Naive B cell (primary cell): ENCODE data around the gene KARS1. TPM values are rescaled to one million over a fixed set of nuclear protein-coding genes. Genes with fewer than 3 reads are reported as not detected.

Experiments used
- ATAC-seq, 2 donors: fragments of 150-1000 bp; cut with Tn5 transposase; 2 replicates each; pipeline ENCODE4 v1.10.0; 2021; ENCODE audit warnings: low read depth in 2 of 2, mild to moderate bottlenecking in 2 of 2, moderate library complexity in 2 of 2
- DNase-seq: peaks from one replicate; pipeline ENCODE4 v3.0.0; 2022
- H3K27ac Mint-ChIP-seq, 6 donors: one replicate each; pipeline ENCODE4 v1.8.0; 2020 to 2022; ENCODE audit warnings: mild to moderate bottlenecking in 6 of 6, mixed read lengths in 6 of 6, moderate library complexity in 5 of 6, inconsistent platforms in 2 of 6
- H3K27me3 Mint-ChIP-seq, 3 donors: one replicate each; pipeline ENCODE4 v1.8.0; 2021 to 2022; ENCODE audit warnings: mixed read lengths in 3 of 3, mild to moderate bottlenecking in 1 of 3
- H3K36me3 Mint-ChIP-seq, 2 donors: one replicate each; pipeline ENCODE4 v1.8.0; 2020 to 2022; ENCODE audit warnings: mixed read lengths in 2 of 2, inconsistent platforms in 1 of 2, mild to moderate bottlenecking in 1 of 2
- H3K4me1 Mint-ChIP-seq, 3 donors: one replicate each; pipeline ENCODE4 v1.8.0; 2020 to 2022; ENCODE audit warnings: mixed read lengths in 3 of 3, inconsistent platforms in 1 of 3, mild to moderate bottlenecking in 1 of 3, moderate library complexity in 1 of 3
- H3K4me3 Mint-ChIP-seq, 8 donors: one replicate each; pipeline ENCODE4 v1.8.0; 2020 to 2022; ENCODE audit warnings: mild to moderate bottlenecking in 8 of 8, mixed read lengths in 8 of 8, moderate library complexity in 8 of 8, inconsistent platforms in 2 of 8
- H3K9me3 Mint-ChIP-seq, 7 donors: one replicate each; pipeline ENCODE4 v1.8.0; 2020 to 2022; ENCODE audit warnings: mixed read lengths in 7 of 7, mild to moderate bottlenecking in 5 of 7, inconsistent platforms in 2 of 7, moderate library complexity in 1 of 7
- polyA plus RNA-seq, 6 donors: library from polyadenylated mRNA; unstranded; fragments of 300-500 nt; fragmentation: Illumina TruSeq; gene quantifications; one replicate each; pipeline ENCODE4 v1.2.3, GENCODE V29; 2021; ENCODE audit warnings: low read depth in 6 of 6

The KARS1 gene
- polyA plus RNA-seq = 100 to 1,000 TPM; 164 to 243 (median 184) TPM

DNA sequence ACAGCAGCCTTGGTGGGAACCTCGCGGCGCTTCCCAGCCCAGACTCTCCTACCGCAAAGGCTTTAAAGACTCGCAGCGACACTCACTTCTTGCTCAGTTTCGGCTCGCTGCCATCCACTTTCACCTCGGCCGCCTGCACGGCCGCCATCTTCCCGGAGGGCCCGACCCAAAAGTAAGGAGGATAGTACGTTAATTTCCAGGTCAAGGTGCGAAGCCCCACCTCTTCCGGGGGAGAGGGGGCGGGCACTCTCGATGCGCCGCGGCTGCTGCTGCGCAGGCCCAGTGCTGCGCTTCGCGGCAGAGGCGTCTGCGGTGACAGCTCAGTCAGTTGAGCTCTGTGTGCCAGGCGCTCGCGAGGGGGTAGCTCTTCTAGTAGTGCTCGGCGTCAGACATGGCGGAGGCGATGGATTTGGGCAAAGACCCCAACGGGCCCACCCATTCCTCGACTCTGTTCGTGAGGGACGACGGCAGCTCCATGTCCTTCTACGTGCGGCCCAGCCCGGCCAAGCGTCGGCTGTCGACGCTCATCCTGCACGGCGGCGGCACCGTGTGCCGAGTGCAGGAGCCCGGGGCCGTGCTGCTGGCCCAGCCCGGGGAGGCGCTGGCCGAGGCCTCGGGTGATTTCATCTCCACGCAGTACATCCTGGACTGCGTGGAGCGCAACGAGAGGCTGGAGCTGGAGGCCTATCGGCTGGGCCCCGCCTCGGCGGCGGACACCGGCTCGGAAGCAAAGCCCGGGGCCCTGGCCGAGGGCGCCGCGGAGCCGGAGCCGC lies at the start of gene KARS1, which contains the start of gene TERF2IP:
Gene KARS1, minus strand, starts transcription at position 174 of the 773 bp plus-strand sequence. Its CDS starts 26 bp downstream, at position 148.
Gene TERF2IP, plus strand, starts transcription at position 282 of the 773 bp plus-strand sequence. Its CDS starts 110 bp downstream, at position 392.
- H3K9me3 Mint-ChIP-seq = no peaks in the 10 kb centered on the region
- peaks cover 0 to 14% of the 10 kb centered on the region in 2 donors for H3K36me3 Mint-ChIP-seq
- H3K4me1 Mint-ChIP-seq = peaks cover 43 to 72% (median 51%) of the 10 kb centered on the region in 3 donors
- peak; percentile 93 for DNase-seq
- peak within 1 kb of the TSS; percentile 97 to 100 (median 98) for H3K4me3 Mint-ChIP-seq
- H3K27ac Mint-ChIP-seq = peak within 1 kb of the TSS; percentile 96 to 99 (median 98)
- no peaks in the 10 kb centered on the region for H3K27me3 Mint-ChIP-seq
- peak; percentile 83 to 86 for ATAC-seq

DNA sequence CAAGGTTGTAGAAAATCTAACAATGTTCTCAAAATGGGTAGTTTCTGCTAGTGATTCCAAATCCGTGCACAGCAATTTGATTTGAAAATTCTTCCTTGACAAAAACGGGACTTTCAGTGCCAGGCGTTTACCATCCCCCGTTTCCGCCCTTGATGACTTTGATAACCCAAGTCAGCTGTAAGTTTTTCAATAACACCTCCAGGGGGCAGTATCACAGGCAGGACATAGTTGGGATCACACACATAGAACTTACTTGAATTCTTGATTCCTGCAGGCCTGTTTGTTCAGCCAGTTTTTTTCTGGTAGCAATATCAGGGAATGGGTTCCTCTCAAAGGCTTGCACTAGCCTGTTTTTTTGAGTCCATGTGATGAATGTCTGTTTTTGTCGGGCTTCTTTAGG lies 48.2 kb upstream of the KARS1 start:
- Mint-ChIP-seq H3K27ac (no peak overlapping the region), H3K4me1 (no peaks in the 10 kb centered on the region), H3K4me3 (no peak overlapping the region), H3K9me3 (peaks cover 0 to 4% (median 0%) of the 10 kb centered on the region in 7 donors), H3K27me3 (no peaks in the 10 kb centered on the region), H3K36me3 (no peaks in the 10 kb centered on the region)
- ATAC-seq (no peak), DNase-seq (no peak)

DNA sequence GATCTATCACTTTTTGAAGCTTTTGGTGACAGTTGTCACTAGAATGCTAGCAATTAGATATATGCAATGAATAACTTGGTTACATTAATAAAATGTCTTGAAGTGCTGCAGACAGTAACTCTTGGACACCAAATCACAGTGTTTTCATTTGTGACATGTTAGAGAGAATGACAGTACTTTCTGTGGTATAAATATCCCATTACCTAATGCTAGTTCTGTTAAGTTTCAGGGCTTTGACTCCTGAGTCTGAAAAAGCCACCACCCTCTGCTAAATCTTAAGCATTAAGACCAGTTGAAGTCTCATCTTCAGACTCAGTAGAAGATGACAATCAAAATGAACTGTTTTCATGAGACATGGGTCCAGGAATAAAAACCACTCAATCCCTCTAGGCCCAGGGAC lies 39.9 kb upstream of the KARS1 start:
- Mint-ChIP-seq H3K4me1 (no peaks in the 10 kb centered on the region), H3K4me3 (no peak overlapping the region), H3K27ac (no peak overlapping the region)

DNA sequence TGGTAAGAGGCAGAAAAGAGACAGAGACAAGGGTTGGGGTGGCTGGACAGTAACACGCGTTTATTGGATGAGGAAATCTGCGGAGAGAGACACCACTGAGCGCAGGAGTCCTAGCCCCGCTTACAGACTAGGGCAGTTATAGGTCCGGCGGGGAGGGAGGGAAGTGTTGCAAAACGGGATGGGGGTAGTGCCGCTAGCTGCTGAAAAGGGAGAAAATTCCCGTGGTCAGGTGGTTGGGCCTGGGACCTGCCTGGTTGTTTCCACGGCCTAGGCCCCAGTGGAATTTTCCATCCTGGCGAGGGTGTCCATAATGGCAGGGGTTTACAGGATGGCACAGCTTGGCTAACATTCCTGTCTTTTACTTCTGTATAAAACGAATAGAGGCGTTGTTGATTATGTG lies 34.8 kb upstream of the KARS1 start:
- Mint-ChIP-seq H3K9me3 (peaks cover 5 to 8% (median 6%) of the 10 kb centered on the region in 7 donors), H3K4me1 (no peaks in the 10 kb centered on the region), H3K27ac (no peak overlapping the region), H3K27me3 (peaks cover 0 to 10% (median 0%) of the 10 kb centered on the region in 3 donors), H3K4me3 (no peak overlapping the region), H3K36me3 (peaks cover 3 to 11% of the 10 kb centered on the region in 2 donors)
- DNase-seq (no peak), ATAC-seq (no peak)

More for the DNA sequence above, 39.9 kb upstream of the KARS1 start:
- no peak for DNase-seq
- ATAC-seq = no peak
- Mint-ChIP-seq H3K27me3 (peaks cover 0 to 10% (median 0%) of the 10 kb centered on the region in 3 donors), H3K9me3 (peaks cover 5 to 11% (median 7%) of the 10 kb centered on the region in 7 donors), H3K36me3 (peaks cover 7 to 11% of the 10 kb centered on the region in 2 donors)

DNA sequence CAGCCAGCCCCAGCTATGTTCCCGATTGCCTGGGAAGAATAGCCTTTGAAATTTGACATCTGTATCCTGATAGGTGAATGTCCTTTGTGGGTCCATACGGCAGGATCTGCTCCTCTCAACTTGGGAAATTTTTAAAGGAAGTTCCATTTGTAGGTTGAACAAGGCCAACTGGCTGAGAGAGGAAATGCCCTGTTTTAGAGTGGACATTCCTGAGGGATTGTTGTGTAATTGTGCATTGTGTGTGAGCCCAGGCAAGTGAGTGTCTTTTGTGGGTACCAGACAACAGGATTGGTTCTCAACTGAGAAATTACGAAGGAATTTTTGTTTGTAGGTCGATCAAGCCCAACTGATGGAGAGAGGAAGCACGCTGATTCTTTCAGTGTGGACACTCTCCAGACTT lies 31.9 kb upstream of the KARS1 start:
- ATAC-seq = no peak
- Mint-ChIP-seq H3K4me3 (no peak overlapping the region), H3K27ac (peak overlapping the region in 2 of 6 donors; percentile 33 to 50), H3K36me3 (peaks cover 2 to 11% of the 10 kb centered on the region in 2 donors), H3K4me1 (no peaks in the 10 kb centered on the region), H3K9me3 (peaks cover 1 to 5% (median 3%) of the 10 kb centered on the region in 7 donors), H3K27me3 (peaks cover 0 to 10% (median 0%) of the 10 kb centered on the region in 3 donors)
- no peak for DNase-seq

DNA sequence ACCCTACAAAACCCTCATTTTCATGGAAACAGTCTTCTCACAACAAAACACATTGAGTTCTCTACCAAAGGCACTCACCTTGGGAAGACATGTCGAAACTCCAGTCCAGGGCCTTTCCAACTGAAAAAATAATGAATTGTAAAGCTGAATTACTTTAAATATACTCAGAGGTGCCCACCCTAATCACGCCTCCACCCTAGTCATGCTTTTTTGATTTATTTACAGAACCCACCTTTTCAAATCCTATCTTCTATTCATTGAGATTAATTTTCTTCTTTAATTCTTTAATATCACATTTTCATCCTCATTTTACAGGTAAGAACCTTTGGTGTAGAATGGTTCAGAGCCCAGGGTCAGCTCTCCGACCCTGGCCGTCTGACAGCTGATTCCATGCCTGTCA lies 29.4 kb upstream of the KARS1 start, which contains the start of gene CPHXL2:
Gene CPHXL2, minus strand, starts transcription at position 101 of the 400 bp plus-strand sequence. Its CDS starts 10 bp downstream, at position 91.
- H3K27me3 Mint-ChIP-seq = no peaks in the 10 kb centered on the region
- DNase-seq (no peak), ATAC-seq (no peak)
- H3K27ac Mint-ChIP-seq = no peak within 1 kb of the TSS
- no peaks in the 10 kb centered on the region for H3K36me3 Mint-ChIP-seq
- no peak within 1 kb of the TSS for H3K4me3 Mint-ChIP-seq
- no peaks in the 10 kb centered on the region for H3K9me3 Mint-ChIP-seq
- H3K4me1 Mint-ChIP-seq = no peaks in the 10 kb centered on the region

DNA sequence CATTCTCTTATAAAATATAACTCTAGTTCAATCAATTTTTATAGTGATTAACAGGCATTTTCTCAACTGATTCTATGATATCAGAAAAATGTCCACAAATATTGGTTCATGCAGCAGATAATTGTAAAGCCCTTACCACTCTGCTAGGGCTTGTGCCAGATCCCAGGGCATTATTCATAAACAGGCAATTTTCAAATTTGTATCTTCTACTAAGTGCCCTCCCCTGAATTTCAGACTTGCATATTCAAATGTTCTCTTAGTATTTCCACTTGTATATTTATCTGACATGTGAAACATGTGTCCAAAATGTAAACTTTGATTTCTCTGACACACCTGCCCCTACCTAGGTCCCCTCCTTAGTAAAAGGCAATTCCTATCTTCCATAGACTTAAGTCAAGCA lies 20.0 kb upstream of the KARS1 start:
- DNase-seq (no peak), ATAC-seq (no peak)
- no peak overlapping the region for H3K4me3 Mint-ChIP-seq
- no peaks in the 10 kb centered on the region for H3K27me3 Mint-ChIP-seq
- H3K36me3 Mint-ChIP-seq = peaks cover 0 to 4% of the 10 kb centered on the region in 2 donors
- peaks cover 0 to 4% (median 0%) of the 10 kb centered on the region in 7 donors for H3K9me3 Mint-ChIP-seq
- peaks cover 0 to 4% (median 0%) of the 10 kb centered on the region in 3 donors for H3K4me1 Mint-ChIP-seq
- H3K27ac Mint-ChIP-seq = peak overlapping the region in 1 of 6 donors; percentile 13

DNA sequence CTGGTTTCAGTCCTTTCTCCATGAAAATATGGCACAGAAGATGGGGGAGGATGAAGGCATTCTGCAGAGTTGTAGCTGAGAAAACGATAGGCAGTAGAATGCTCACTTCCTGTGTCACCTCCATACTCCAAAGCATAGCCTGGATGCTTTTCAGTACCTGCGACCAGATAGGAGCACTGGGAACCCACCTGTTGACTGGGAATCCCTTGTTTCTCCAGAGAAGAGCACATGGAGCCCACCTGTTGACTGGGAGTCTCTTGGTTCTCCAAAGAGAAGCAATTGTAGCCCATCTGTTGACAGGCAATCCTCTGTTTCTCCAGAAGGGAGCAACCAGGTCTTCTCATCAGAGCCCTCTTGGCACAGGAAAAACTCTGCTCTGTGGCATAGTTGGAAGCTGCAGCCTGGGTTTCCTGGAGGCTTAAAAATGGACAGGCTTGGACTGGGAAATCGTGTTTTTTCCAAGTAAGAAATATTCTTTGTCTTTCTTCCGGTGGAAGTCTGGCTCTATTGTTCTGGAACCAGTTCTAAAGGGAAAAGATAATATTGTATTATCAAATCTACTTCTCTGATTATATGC lies 13.3 kb upstream of the KARS1 start:
- Mint-ChIP-seq H3K27me3 (no peaks in the 10 kb centered on the region), H3K9me3 (no peaks in the 10 kb centered on the region), H3K4me3 (no peak overlapping the region), H3K36me3 (peaks cover 9 to 16% of the 10 kb centered on the region in 2 donors), H3K27ac (no peak overlapping the region), H3K4me1 (peaks cover 2 to 9% (median 5%) of the 10 kb centered on the region in 3 donors)
- ATAC-seq (no peak), DNase-seq (no peak)

DNA sequence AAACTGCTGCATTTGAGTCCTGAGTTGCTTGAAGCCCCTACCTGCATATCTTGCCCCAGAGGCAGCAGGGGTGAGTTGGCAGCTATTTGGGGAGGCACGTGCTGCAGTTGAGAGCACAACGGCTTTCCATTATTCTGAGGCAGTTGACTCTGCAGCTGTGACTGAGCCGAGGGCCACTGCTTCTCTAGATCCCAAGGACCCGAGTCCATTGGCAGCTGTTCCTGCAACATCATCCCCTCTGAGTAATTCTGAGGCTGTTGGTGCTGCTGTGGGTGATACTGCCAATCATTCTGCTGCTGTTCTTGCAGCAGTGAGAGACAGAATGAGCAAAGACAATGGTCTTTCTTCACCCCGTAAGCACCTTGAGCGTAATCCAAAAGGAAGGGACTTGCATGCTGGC lies 12.9 kb upstream of the KARS1 start:
- peaks cover 2 to 10% (median 5%) of the 10 kb centered on the region in 3 donors for H3K4me1 Mint-ChIP-seq
- no peak for ATAC-seq
- H3K4me3 Mint-ChIP-seq = no peak overlapping the region
- no peaks in the 10 kb centered on the region for H3K27me3 Mint-ChIP-seq
- H3K9me3 Mint-ChIP-seq = no peaks in the 10 kb centered on the region
- peaks cover 12 to 16% of the 10 kb centered on the region in 2 donors for H3K36me3 Mint-ChIP-seq
- peak overlapping the region in 2 of 6 donors; percentile 13 to 38 for H3K27ac Mint-ChIP-seq
- DNase-seq = no peak

DNA sequence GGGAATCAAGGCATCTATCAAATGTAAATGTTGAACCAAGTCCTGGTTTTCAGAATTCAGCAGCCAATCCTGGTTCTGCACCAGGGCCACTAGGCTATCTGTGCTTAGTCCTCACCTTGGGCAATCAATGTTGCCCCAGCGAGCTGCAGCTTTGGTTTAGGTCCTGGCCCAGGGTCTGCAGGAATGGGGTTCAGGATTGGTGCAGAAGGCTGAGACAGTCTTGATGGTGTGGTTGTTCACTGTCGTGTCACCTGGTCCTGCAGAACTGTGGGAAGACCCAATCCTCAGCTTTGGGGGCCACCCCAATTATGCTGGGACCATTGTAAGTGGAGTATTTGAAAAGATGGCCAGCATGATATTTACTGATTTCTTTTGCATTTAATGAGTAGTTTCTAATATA lies 10.7 kb upstream of the KARS1 start:
- DNase-seq (no peak), ATAC-seq (no peak)
- peaks cover 21 to 22% of the 10 kb centered on the region in 2 donors for H3K36me3 Mint-ChIP-seq
- peak overlapping the region in 1 of 8 donors; percentile 60 for H3K4me3 Mint-ChIP-seq
- no peaks in the 10 kb centered on the region for H3K27me3 Mint-ChIP-seq
- peaks cover 14 to 21% (median 19%) of the 10 kb centered on the region in 3 donors for H3K4me1 Mint-ChIP-seq
- H3K9me3 Mint-ChIP-seq = no peaks in the 10 kb centered on the region
- no peak overlapping the region for H3K27ac Mint-ChIP-seq

DNA sequence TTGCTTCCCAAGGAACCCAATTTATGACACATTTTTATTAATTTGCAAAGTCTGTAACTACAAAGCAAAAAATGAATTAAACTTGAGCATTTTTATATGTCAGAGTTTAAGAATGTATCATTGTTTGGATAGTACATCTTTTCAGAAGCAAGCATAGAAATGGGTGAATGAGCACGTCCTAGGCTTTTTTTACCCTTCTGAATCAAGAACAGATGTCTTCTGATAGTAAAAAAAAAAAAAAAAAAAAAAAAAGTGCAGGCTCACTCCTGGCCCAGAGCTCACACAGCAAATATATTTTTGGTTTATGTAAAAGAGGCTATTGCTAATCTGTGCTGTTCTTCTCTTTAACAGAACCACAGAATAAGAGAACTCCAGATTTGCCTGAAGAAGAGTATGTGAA lies 6.5 kb upstream of the KARS1 start:
- Mint-ChIP-seq H3K4me1 (peaks cover 47 to 53% (median 52%) of the 10 kb centered on the region in 3 donors), H3K27me3 (no peaks in the 10 kb centered on the region), H3K36me3 (peaks cover 21 to 22% of the 10 kb centered on the region in 2 donors), H3K9me3 (no peaks in the 10 kb centered on the region), H3K27ac (peak overlapping the region in 5 of 6 donors; percentile 8 to 85 (median 16)), H3K4me3 (peak overlapping the region in 1 of 8 donors; percentile 15)
- DNase-seq = no peak
- no peak for ATAC-seq

DNA sequence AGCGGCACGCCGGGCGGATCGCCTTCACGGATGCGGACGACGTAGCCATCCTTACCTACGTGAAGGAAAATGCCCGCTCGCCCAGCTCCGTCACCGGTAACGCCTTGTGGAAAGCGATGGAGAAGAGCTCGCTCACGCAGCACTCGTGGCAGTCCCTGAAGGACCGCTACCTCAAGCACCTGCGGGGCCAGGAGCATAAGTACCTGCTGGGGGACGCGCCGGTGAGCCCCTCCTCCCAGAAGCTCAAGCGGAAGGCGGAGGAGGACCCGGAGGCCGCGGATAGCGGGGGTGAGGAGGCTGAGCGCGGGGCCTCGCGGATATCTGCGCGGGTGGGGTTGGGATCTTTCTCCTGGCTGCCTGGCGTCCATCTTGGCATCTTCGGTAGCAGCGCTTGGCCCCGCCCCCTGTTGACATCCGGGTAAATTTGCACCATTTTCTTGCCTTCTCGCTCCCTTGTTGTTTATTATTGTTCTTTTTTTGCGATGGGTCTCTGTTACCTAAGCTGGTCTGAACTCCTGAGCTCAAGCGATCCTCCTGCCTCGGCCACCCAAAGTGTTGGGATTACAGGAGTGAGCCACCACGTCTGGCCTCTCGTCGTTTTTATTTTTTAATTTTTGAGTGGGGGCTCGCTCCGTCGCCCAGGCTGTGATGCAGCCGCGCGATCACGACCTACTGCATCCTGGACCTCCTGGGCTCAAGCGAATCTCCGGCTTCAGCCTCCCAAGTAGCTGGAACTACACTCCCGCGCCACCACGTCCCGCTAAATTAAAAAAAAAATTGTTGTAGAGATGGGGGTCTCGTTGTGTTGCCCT lies 1.0 kb upstream of the KARS1 start:
- ATAC-seq (peak; percentile 41 to 43), DNase-seq (peak; percentile 81)
- peaks cover 0 to 14% of the 10 kb centered on the region in 2 donors for H3K36me3 Mint-ChIP-seq
- H3K4me3 Mint-ChIP-seq = peak overlapping the region; percentile 97 to 100 (median 98)
- H3K27me3 Mint-ChIP-seq = no peaks in the 10 kb centered on the region
- H3K27ac Mint-ChIP-seq = peak overlapping the region; percentile 95 to 99 (median 98)
- peaks cover 48 to 78% (median 58%) of the 10 kb centered on the region in 3 donors for H3K4me1 Mint-ChIP-seq
- H3K9me3 Mint-ChIP-seq = no peaks in the 10 kb centered on the region

DNA sequence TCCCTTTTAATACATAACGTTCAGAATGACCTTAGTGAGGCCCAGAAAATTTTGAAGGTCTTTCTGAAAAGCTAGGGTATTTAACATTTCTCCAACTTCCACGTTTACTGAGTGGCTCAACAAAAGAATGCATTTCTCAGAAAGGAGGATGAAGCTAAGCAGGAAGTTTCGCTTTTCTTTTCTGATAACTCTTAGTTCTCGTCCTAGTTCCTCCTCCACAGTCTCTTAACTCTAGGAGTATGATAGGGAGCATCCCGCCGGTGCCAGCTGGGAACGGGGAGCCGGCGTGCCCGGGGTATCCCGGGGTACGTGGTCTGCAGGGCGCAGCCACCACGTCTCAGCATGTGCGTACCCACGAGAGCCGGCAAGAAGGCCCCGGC lies 363 bp downstream of the KARS1 start:
- Mint-ChIP-seq H3K9me3 (no peaks in the 10 kb centered on the region), H3K4me3 (peak overlapping the region; percentile 97 to 100 (median 98)), H3K36me3 (peaks cover 0 to 14% of the 10 kb centered on the region in 2 donors), H3K4me1 (peaks cover 39 to 72% (median 45%) of the 10 kb centered on the region in 3 donors), H3K27me3 (no peaks in the 10 kb centered on the region), H3K27ac (peak overlapping the region; percentile 96 to 99 (median 98))
- no peak for DNase-seq
- ATAC-seq = peak; percentile 10 to 12
